ENCODE data around the gene TMEM239.

DNA sequence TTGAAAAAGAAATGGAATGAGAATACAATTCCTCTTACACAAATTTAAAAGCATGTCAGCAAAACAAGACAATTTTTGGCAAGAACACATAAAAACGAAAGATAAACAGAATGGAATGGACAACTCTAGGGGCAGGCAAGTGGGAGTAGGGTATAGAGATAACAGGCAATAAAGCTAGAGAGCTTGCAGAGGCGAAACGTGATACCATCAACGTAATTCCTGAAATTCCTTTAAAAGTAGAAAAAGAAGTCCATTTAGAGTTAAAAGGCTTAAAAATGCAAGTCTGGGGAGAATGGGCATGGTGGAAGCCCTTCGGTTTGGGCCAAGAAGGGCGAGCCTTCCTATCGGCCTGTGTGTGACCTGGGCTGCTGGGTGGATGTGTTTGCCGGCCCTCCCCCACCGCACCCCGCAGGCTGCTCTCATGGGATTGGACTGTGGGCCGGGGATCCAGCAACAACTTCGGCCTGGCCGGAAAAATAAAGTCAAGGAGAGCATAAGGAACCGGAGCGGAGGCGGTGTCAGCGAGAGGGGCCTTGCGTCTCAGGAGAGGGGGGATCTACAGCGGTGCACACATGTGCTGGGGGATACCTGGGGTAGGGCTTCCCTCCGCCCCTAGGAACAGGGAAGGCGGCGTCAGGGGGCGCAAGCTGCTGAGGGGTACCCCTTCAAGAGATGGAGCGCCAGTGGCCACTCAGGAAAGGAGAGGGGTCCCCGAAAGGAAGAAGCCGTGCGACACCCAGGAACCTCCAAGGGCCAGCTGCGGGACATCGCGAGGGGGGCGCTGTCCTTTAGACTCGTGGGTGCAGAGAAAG, 4.1 kb downstream of the TMEM239 start:
- TF ChIP-seq FOXK2 (IDR thresholded peaks at IDR 0.05) = no peak
- no peak for TF ChIP-seq TARDBP (IDR thresholded peaks at IDR 0.05)
- TF ChIP-seq LEF1 (IDR thresholded peaks at IDR 0.05; ENCODE audit: borderline replicate concordance) = no peak
- no peak for TF ChIP-seq BHLHE40 (IDR thresholded peaks at IDR 0.05; ENCODE audit: borderline replicate concordance)
- TF ChIP-seq ZNF384 (IDR thresholded peaks at IDR 0.05) = no peak
- TF ChIP-seq ARNT (IDR thresholded peaks at IDR 0.05) = no peak
- TF ChIP-seq NFRKB (IDR thresholded peaks at IDR 0.05) = no peak
- TF ChIP-seq SP1 (IDR thresholded peaks at IDR 0.05) = no peak
- TF ChIP-seq FOXA1 (IDR thresholded peaks at IDR 0.05) = no peak
- TF ChIP-seq HDGF (IDR thresholded peaks at IDR 0.05; ENCODE audit: borderline replicate concordance) = no peak
- TF ChIP-seq, protein P1, sequence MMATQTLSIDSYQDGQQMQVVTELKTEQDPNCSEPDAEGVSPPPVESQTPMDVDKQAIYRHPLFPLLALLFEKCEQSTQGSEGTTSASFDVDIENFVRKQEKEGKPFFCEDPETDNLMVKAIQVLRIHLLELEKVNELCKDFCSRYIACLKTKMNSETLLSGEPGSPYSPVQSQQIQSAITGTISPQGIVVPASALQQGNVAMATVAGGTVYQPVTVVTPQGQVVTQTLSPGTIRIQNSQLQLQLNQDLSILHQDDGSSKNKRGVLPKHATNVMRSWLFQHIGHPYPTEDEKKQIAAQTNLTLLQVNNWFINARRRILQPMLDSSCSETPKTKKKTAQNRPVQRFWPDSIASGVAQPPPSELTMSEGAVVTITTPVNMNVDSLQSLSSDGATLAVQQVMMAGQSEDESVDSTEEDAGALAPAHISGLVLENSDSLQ (IDR thresholded peaks at IDR 0.05) = no peak
- TF ChIP-seq FOXM1 (IDR thresholded peaks at IDR 0.05; ENCODE audit: borderline replicate concordance) = no peak
- no peak for TF ChIP-seq CTBP1 (IDR thresholded peaks at IDR 0.05; ENCODE audit: borderline replicate concordance)

All from HEK293T (cell line).